Measurements from ENCODE around the gene RIN3.

Gene RIN3

GRCh38 chr14:92702441-92702918 lies 188.9 kb downstream of the RIN3 start:
- H3K27ac ChIP-seq, result no peak overlapping the region
- no peak for DNase-seq (ENCODE audit: low spot score)
- CTCF ChIA-PET, result no interaction called here

GRCh38 chr14:92703516-92703915 lies 189.9 kb downstream of the RIN3 start:
- H3K27ac ChIP-seq, result no peak overlapping the region
- CTCF ChIA-PET, result interaction anchor here (0.6 kb wide), 1 partner anchor 47 kb away, joined by 3 read pairs; no protein-coding TSS in a partner anchor
- no peak for TF ChIP-seq CTCF (conservative IDR thresholded peaks at IDR 0.05; ENCODE audit: low read depth)
- POLR2A ChIA-PET (ENCODE audit: low non-redundant PET), result no interaction called here
- DNase-seq (ENCODE audit: low spot score), result no peak

More at GRCh38 chr14:92702441-92702918, 188.9 kb downstream of the RIN3 start:
- TF ChIP-seq CTCF (conservative IDR thresholded peaks at IDR 0.05; ENCODE audit: low read depth), result no peak
- POLR2A ChIA-PET (ENCODE audit: low non-redundant PET), result interaction anchor here (0.6 kb wide), 1 partner anchor 31 kb away, joined by 3 read pairs; no protein-coding TSS in a partner anchor

- no peak for TF ChIP-seq CTCF (conservative IDR thresholded peaks at IDR 0.05; ENCODE audit: low read depth)
- ChIA-PET CTCF (interaction anchor here (0.6 kb wide), 1 partner anchor 48 kb away, joined by 3 read pairs; no protein-coding TSS in a partner anchor), POLR2A (ENCODE audit: low non-redundant PET) (no interaction called here)
- DNase-seq (ENCODE audit: low spot score), result no peak
- H3K27ac ChIP-seq, result no peak overlapping the region
Measured at GRCh38 chr14:92704036-92704804, 190.6 kb downstream of the RIN3 start.

- no peak overlapping the region for H3K27ac ChIP-seq
- no peak for TF ChIP-seq CTCF (conservative IDR thresholded peaks at IDR 0.05; ENCODE audit: low read depth)
- DNase-seq (ENCODE audit: low spot score), result no peak
- ChIA-PET CTCF (interaction anchor here (0.9 kb wide), 1 partner anchor 400 kb away, joined by 4 read pairs; no protein-coding TSS in a partner anchor), POLR2A (ENCODE audit: low non-redundant PET) (no interaction called here)
Measured at GRCh38 chr14:92704821-92705220, 191.2 kb downstream of the RIN3 start.

GRCh38 chr14:92706386-92706785 lies 192.8 kb downstream of the RIN3 start:
- no peak overlapping the region for H3K27ac ChIP-seq
- ChIA-PET POLR2A (ENCODE audit: low non-redundant PET) (no interaction called here), CTCF (interaction anchor here (1.0 kb wide), 1 partner anchor 19 kb away, joined by 4 read pairs; no protein-coding TSS in a partner anchor)
- TF ChIP-seq CTCF (conservative IDR thresholded peaks at IDR 0.05; ENCODE audit: low read depth), result no peak
- DNase-seq (ENCODE audit: low spot score), result no peak

- H3K27ac ChIP-seq, result no peak overlapping the region
- TF ChIP-seq CTCF (conservative IDR thresholded peaks at IDR 0.05; ENCODE audit: low read depth), result no peak
- CTCF ChIA-PET, result interaction anchor here (0.7 to 1.2 kb wide), 3 partner anchors 23 to 1658 kb away, joined by 3 read pairs; no protein-coding TSS in a partner anchor
- POLR2A ChIA-PET (ENCODE audit: low non-redundant PET), result no interaction called here
- DNase-seq (ENCODE audit: low spot score), result no peak
Measured at GRCh38 chr14:92709340-92710000, 195.9 kb downstream of the RIN3 start.
